ENCODE measurements around the gene MYO15B.

Gene MYO15B

DNA sequence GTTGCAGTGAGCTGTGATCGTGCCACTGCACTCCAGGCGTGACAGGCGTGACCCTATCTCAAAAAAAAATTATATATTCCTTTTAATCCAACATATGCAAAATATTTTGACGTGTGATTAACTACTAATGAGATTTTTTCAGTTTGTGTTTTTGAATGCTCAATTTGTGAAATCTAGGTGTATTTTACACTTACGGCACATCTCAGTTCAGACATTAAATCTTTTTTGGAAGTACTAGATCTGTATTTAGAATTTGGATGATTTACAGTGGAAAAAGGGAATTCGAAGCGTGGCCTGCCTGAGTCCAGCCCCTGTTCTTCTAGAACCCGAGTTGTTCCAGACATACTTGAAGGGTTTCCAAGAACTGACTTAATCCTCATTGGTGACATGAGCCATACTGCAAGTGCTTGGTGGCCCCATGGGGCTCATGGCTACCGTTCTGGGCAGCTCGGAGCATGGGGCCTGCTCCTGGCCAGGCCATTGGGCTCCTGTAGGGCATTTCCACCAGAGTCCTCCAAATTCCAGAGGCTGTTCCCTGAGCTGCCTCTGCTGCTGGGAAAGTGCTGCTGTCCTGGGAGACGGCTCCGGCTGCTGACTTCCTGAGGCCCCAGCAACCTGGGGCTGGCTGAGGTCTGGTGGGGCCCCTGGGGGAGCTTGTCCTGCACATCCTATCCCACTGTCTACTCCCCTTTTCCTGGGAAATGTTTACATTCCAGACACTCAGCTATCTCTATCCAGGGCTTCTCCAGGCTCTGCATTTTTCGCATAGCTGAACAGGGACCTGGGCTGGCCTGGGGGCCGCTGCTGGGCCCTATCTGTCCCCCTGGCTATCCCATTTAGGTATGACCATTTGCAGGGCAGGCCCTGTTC lies 34.9 kb upstream of the MYO15B start:
- TF ChIP-seq FOXP2 (optimal IDR thresholded peaks at IDR 0.05; ENCODE audit: borderline replicate concordance, extremely low read depth, extremely low read length, insufficient read depth): no peak
- TF ChIP-seq POLR2AphosphoS5 (IDR thresholded peaks at IDR 0.05; ENCODE audit: low read depth, low read length): no peak
- no peak for TF ChIP-seq SIN3A (IDR thresholded peaks at IDR 0.05; ENCODE audit: borderline replicate concordance, insufficient read depth, low read length)
- TF ChIP-seq, protein P1, sequence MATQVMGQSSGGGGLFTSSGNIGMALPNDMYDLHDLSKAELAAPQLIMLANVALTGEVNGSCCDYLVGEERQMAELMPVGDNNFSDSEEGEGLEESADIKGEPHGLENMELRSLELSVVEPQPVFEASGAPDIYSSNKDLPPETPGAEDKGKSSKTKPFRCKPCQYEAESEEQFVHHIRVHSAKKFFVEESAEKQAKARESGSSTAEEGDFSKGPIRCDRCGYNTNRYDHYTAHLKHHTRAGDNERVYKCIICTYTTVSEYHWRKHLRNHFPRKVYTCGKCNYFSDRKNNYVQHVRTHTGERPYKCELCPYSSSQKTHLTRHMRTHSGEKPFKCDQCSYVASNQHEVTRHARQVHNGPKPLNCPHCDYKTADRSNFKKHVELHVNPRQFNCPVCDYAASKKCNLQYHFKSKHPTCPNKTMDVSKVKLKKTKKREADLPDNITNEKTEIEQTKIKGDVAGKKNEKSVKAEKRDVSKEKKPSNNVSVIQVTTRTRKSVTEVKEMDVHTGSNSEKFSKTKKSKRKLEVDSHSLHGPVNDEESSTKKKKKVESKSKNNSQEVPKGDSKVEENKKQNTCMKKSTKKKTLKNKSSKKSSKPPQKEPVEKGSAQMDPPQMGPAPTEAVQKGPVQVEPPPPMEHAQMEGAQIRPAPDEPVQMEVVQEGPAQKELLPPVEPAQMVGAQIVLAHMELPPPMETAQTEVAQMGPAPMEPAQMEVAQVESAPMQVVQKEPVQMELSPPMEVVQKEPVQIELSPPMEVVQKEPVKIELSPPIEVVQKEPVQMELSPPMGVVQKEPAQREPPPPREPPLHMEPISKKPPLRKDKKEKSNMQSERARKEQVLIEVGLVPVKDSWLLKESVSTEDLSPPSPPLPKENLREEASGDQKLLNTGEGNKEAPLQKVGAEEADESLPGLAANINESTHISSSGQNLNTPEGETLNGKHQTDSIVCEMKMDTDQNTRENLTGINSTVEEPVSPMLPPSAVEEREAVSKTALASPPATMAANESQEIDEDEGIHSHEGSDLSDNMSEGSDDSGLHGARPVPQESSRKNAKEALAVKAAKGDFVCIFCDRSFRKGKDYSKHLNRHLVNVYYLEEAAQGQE (IDR thresholded peaks at IDR 0.05; ENCODE audit: insufficient read depth in 1 of 2, low read depth in 2 of 2, low read length in 2 of 2): no peak
- TF ChIP-seq TAF1 (IDR thresholded peaks at IDR 0.05; ENCODE audit: borderline replicate concordance, insufficient read depth, low read length): no peak

DNA sequence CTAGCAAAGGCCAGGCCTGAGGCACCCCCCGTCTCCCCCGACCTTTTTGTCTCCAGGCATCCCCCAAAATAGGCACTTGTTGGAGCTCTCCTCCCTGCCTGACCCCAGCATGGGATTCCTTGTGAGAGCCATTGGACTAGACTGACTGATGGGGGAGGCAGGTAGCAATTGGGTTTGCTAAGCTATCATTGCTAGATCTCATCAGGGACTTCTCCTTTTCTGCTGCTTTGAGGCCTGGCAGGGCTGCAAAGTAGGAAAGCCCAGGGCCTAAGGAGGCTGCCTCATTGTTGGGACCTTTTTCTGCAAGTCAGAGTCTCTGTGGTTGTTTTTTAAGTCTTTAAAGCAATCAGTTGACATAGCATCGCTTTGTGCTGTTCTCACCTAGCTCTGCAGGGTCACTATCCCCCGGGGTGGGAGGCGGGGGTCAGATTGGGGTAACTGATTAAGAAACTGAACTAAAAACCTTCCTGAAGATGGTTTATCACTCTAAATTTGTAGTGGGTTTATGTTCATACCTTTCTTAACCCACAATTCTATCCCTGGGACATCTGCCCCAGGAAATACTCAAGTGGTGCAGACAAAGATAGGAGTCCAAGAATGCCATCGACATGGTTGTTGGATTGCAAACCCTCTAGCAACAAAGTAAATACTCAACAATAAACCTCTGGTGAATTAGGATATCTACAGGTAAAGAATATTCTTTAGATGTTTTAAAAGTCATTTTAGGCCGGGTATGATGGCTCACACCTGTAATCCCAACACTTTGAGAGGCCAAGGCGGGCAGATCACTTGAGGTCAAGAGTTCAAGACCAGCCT lies 34.1 kb upstream of the MYO15B start:
- TF ChIP-seq SIN3A (IDR thresholded peaks at IDR 0.05; ENCODE audit: borderline replicate concordance, insufficient read depth, low read length): no peak
- TF ChIP-seq FOXP2 (optimal IDR thresholded peaks at IDR 0.05; ENCODE audit: borderline replicate concordance, extremely low read depth, extremely low read length, insufficient read depth): no peak
- TF ChIP-seq TAF1 (IDR thresholded peaks at IDR 0.05; ENCODE audit: borderline replicate concordance, insufficient read depth, low read length): no peak
- TF ChIP-seq, protein P1 (IDR thresholded peaks at IDR 0.05; ENCODE audit: insufficient read depth in 1 of 2, low read depth in 2 of 2, low read length in 2 of 2): no peak
- no peak for TF ChIP-seq POLR2AphosphoS5 (IDR thresholded peaks at IDR 0.05; ENCODE audit: low read depth, low read length)

DNA sequence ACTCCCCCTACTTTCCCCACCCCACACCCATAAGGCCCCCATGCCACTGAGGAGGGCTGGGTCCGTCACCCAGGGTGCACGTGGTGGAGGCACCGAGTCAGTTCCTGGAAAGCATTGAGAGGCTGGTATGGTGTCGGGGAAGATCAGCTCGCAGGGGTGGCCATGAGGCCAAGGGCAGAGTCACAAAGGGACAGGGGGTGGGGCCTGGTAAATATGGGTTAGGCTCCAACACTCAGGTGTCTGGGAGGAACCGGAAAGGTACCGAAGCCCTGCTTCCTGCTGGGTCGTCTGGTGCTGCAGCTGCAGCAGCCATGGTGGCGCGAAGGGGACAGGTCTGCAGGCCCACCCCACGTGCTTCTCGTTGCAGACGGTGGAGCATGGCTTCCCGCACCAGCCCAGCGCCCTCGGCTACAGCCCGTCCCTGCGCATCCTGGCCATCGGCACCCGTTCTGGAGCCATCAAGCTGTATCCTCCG lies 31.9 kb upstream of the MYO15B start:
- TF ChIP-seq SIN3A (IDR thresholded peaks at IDR 0.05; ENCODE audit: borderline replicate concordance, insufficient read depth, low read length): no peak
- no peak for TF ChIP-seq TAF1 (IDR thresholded peaks at IDR 0.05; ENCODE audit: borderline replicate concordance, insufficient read depth, low read length)

DNA sequence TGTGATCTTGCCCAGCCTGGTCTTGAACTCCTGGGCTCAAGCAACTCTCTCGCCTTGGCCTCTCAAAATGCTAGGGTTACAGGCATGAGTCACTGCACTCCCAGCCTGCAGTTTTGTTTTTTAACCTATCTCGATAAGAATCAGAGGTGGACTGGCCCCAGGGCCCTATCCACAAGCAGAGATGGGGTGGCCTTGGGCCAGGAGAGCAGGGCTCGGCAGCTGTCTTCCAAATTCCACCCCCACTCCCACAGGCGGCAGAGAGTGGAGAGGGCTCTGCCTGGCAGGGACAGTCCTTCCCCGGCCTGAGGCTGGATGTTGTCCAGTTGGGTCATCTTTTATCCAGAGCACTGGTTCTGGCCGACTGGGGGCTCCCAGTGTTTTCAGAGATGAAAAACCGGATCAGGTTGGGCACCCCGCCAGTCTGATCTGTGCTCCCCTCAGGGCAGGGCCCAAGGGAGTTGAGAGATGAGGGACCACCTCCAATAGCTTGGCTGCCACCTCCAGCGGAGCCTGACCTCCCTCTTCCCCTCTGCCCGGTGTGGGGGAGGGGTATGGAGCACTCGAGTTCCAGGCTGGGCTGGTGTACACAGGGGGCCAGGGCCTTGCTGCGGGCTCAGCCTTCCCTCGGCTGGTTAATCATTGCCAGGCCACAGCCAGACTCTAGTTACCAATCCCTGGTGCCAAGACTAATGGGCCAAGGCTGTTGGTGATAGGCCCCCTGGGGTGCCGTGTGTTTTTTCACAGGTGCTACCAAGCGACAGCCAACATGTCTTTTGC lies 30.3 kb upstream of the MYO15B start:
- TF ChIP-seq POLR2AphosphoS5 (IDR thresholded peaks at IDR 0.05; ENCODE audit: low read depth, low read length) (no peak), FOXP2 (optimal IDR thresholded peaks at IDR 0.05; ENCODE audit: borderline replicate concordance, extremely low read depth, extremely low read length, insufficient read depth) (no peak), TAF1 (IDR thresholded peaks at IDR 0.05; ENCODE audit: borderline replicate concordance, insufficient read depth, low read length) (no peak), SIN3A (IDR thresholded peaks at IDR 0.05; ENCODE audit: borderline replicate concordance, insufficient read depth, low read length) (no peak)
- TF ChIP-seq, protein P1 (IDR thresholded peaks at IDR 0.05; ENCODE audit: insufficient read depth in 1 of 2, low read depth in 2 of 2, low read length in 2 of 2): no peak

All from PFSK-1 (cell line).